Stimulated activated CD4-positive, alpha-beta T cell treated with anti-CD3 and anti-CD28 coated beads, Interleukin-4, amount 100 ng/mL, for 4 hours (primary cell): ENCODE measurements around the gene SNAPIN.
"Not testable (repeated sequence)": the region's sequence is repeated elsewhere in the genome, so short reads cannot be mapped to it uniquely, and the experiment has no call there.

Experiments used
- DNase-seq, 2 experiments: peaks; one replicate each; pipeline ENCODE4 v3.0.0-alpha.2; 2020

Gene SNAPIN

GRCh38 chr1:153649137-153649862 lies 9.2 kb upstream of the SNAPIN start:
- DNase-seq = no peak

- no peak for DNase-seq
Measured at GRCh38 chr1:153649863-153650235, 8.7 kb upstream of the SNAPIN start.

GRCh38 chr1:153651771-153652170 lies 6.7 kb upstream of the SNAPIN start:
- DNase-seq = no peak

GRCh38 chr1:153652805-153653500 lies 5.5 kb upstream of the SNAPIN start:
- no peak for DNase-seq

- DNase-seq = no peak
Measured at GRCh38 chr1:153655333-153655732, 3.2 kb upstream of the SNAPIN start.

- no peak for DNase-seq
Measured at GRCh38 chr1:153659175-153659534, 652 bp downstream of the SNAPIN start.

GRCh38 chr1:153659656-153660055 lies 1.2 kb downstream of the SNAPIN start:
- no peak for DNase-seq

- DNase-seq = no peak
Measured at GRCh38 chr1:153661111-153661708, 2.7 kb downstream of the SNAPIN start.

GRCh38 chr1:153662269-153662668 lies 3.8 kb downstream of the SNAPIN start:
- DNase-seq = no peak

- DNase-seq = no peak
Measured at GRCh38 chr1:153663211-153663610, 4.7 kb downstream of the SNAPIN start.

GRCh38 chr1:153667439-153667838 lies 8.9 kb downstream of the SNAPIN start:
- DNase-seq = no peak

GRCh38 chr1:153668672-153669071 lies 10.2 kb downstream of the SNAPIN start:
- not testable (repeated sequence) for DNase-seq

GRCh38 chr1:153669606-153670005 lies 11.1 kb downstream of the SNAPIN start:
- no peak for DNase-seq

GRCh38 chr1:153670257-153670858 lies 11.9 kb downstream of the SNAPIN start:
- DNase-seq = peak in 1 of 2 experiments; percentile 30

GRCh38 chr1:153670859-153671627 lies 12.5 kb downstream of the SNAPIN start, which contains the start of gene ILF2:
Gene ILF2, minus strand, starts transcription at chr1:153670993. Its CDS starts 71 bp downstream, at chr1:153670922.
- DNase-seq = peak; percentile 94 to 97

GRCh38 chr1:153671628-153672353 lies 13.3 kb downstream of the SNAPIN start:
- DNase-seq = peak; percentile 34 to 48

- DNase-seq = no peak
Measured at GRCh38 chr1:153673511-153673910, 15.0 kb downstream of the SNAPIN start.

- DNase-seq = peak; percentile 26 to 42
Measured at GRCh38 chr1:153677718-153678518, 19.4 kb downstream of the SNAPIN start.

- DNase-seq = peak in 1 of 2 experiments; percentile 26
Measured at GRCh38 chr1:153678519-153679336, 20.2 kb downstream of the SNAPIN start, which contains the start of gene NPR1. Gene NPR1, plus strand, starts transcription at chr1:153678688. Its CDS starts 421 bp downstream, at chr1:153679109.
